ENCODE measurements around the gene TP53TG5.
A peak's percentile ranks its signal among the peaks of the same experiment; 100 is the strongest.

TP53TG5 gene

DNA sequence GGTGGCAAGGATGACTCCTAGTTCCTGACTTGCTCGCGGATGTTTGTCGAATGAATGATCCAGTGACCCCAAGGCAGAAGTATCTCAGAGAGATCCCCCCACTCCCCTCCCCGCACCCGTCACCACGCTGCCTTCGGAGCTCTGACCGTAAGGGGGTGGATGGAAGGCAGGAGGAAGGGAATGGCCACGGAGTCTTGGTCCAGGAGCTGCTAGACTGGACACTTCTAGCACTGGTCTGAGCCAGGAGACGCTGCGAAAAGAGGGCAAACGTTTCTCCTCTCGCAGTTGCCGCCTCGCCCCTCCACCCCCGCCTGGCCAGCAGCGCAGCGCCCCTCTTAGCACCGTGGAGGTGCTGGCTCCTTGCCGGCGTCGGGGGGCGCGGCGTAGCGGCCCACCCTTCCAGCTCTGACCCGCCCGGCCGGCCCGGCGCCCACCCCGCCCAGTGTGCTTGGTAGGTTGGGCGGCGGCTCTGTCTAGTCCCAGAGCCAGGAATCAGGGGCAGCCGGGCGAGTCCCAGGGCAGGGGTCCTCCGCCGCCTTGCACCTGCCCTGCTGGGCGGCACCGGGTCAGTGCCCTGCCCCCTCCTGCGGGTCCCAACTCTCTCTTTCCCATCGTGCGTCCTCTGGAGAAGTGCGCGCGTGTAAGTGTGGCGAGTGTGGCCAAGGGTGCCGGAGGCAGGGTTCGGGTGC, 27.6 kb upstream of the TP53TG5 start:
- DNase-seq (ENCODE audit: low read depth in 2 of 2) = peak in 1 of 2 donors; percentile 8

DNA sequence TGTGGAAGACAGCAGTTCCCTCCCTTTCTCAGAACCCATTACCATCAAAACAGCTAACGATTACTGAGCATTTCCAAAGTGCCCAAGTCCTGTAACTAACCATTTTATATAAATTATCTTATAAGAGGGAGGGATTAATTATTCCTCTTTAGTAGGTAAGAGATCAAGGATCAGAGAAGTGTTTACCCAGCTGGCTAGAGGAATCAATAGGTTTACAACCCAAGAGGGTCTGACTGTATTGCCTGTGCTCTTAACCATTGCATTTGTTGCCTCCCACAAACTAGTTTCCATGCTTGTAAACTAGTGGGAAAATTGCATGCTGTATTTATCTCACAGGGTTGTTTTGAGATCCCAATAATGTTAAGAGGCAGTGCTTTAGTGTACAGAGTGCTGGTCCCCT, 26.3 kb upstream of the TP53TG5 start:
- DNase-seq (ENCODE audit: low read depth in 2 of 2) = no peak

DNA sequence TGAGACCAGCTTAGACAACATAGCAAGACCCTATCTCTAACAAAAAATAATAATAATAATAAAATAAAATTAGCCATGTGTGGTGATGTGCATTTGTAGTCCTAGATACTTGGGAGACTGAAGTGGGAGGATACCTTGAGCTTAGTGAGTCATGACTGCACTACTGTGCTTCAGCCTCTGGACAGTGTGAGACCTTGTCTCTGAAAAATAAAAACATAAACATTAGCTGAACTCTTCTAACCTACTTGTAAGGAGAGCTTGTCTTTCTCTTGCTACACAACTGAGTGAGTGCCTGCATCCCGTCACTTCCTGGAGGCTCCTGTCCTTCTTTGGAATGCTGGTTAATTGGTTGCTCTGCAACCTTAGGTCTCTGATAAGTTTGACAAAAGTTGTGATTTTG, 24.8 kb upstream of the TP53TG5 start:
- DNase-seq (ENCODE audit: low read depth in 2 of 2) = no peak

DNA sequence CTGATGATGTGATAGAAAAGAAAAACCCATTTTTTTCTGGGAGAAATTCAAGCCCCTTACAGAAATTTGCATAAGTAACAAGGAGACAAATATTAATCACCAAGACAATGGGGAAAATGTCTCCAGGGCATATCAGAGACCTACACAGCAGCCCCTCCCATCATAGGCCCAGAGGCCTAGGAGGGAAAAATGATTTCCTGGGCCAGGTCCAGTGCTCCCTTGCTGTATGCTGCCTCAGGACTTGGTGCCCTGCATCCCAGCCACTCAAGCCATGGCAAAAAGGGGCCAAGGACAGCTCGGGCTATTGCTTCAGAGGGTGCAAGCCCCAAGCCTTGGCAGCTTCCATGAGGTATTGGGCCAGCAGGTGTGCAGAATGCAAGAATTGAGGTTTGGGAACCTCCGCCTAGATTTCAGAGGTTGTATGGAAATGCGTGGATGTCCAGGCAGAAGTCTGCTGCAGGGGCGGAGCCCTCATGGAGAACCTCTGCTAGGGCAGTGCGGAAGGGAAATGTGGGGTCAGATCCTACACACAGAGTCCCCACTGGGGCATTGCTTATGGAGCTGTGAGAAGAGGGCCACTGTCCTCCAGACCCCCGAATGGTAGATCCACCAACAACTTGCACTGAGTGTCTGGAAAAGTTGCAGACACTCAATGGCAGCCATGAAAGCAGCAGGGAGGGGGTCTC, 22.4 kb upstream of the TP53TG5 start:
- DNase-seq (ENCODE audit: low read depth in 2 of 2) = no peak

DNA sequence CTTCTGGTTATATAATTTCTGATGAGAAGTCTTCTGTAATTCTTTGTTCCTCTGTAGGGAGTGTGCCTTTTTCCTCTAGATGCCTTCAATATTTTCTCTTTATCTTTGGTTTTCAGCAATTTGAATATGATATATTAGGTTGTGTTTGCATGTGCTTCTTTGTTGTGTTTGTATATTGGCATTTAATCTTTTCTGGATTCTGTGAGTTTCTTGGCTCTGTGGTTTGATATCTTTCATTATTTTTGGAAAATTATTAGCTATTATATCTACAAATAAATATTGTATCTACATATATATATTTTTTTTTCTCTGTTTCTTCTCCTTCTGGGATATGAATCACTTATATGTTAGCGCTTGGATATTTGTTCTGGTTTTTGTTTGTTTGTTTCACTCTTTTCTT, 20.9 kb upstream of the TP53TG5 start:
- DNase-seq (ENCODE audit: low read depth in 2 of 2) = no peak

DNA sequence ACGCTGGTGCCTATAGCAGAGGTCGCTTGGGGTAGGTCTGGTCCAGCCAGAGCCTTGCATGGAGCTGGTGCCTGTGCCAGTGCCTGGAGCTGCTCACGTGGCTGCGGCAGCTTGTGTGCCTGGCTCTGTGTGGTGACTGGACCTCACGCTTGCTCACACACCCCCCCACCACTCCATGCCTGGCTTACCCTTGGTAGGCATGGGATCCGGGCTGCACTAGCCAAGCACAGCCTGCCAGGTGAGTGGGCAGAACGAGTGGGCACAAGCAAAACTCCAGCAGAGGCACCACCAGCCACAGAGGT, 16.9 kb upstream of the TP53TG5 start:
- DNase-seq (ENCODE audit: low read depth in 2 of 2) = no peak

DNA sequence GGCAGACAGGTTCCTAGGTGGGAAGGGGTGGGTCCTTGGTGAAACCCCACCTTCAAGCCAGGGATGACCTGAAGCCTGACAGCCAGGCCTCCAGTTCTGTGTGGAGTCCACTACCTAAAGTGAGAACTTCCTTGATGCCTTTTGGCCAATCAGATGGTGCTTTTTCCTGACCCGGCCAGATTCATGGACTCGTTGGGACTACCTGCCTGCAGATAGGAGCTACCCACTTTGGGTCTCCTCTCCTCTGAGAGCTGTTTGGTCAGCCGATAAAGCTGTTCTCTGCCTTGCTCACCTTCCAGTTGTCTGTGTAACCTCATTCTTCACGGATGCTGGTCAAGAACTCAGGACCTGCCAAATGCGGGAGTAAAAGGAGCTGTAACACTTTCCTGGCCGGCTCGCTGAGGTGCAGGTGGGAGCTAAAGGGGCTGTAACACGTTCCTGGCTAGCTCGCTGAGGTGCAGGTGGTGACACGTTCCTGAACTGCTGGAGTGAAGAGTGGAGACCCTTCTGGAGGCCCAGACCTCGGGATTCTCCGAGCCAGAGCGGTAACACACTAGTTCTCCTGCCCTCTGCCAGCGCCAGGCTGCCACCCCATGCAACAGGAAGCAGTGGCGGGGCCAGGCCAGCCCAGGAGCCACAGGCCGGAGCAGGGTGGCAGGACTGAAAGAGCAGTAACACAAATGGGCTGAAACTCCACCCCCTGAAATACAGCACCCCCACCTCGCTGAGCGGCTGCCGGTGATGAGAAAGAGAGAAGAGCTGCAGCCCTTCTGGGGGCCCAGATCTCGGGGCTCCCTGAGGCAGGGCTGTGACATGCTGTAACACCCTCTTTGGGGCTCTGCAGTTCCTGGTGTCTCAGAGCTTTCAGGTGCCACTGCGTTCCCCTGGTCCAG, 16.3 kb upstream of the TP53TG5 start:
- no peak for DNase-seq (ENCODE audit: low read depth in 2 of 2)

DNA sequence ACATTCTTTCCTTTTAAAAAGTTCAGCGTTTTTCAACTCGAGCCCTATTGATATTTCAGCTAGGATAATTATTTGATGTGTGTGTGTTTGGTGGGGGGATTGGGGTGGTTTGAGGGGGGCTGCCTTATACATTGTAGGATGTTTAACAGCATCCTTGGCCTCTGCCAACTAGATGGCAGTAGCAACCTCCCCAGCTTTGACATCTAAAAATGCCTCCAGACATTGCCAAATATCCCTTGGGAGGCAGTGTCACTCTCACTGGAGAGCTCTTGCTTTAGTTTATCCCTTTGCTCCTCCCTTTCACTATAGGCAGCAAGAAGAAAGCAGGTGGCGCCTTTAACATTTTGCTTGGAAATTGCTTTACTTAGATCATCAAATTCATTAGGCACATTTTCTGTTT, 14.6 kb upstream of the TP53TG5 start:
- no peak for DNase-seq (ENCODE audit: low read depth in 2 of 2)

DNA sequence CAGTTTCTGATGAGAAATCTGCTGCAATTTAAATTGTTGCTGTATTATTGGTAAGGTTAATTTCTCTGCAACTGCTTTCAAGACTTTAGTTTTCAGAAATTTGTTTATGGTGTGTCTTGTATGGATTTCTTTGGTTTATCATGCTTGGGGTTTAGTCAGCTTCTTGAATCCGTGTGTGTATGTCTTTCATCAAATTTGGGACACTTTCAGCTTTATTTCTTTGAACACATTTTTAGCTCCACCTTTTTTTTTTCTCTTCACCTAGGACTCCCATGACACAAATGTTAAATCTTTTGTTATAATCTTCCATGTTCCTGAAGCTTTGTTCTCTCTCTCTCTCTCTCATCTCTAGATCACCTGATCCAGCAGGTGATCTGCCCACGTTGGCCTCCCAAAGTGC, 13.4 kb upstream of the TP53TG5 start:
- no peak for DNase-seq (ENCODE audit: low read depth in 2 of 2)

DNA sequence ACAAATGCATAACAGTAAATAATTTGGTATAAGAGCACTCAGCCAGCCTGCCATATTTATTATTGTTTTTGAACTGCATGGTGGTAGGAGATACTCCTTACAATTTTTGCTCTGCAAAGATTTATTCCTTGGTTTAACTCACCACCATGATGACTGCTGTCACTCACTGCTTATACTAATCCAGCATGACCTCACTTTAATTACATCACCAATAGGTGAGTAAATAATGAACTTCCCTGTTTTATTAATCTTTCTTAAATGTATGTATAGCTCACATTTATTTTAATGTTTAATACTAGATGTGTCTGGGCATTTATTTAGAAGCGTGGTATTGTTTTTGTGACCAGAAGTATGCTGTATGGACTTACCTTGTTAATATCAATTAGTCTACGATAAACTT, 12.8 kb upstream of the TP53TG5 start:
- DNase-seq (ENCODE audit: low read depth in 2 of 2) = no peak

DNA sequence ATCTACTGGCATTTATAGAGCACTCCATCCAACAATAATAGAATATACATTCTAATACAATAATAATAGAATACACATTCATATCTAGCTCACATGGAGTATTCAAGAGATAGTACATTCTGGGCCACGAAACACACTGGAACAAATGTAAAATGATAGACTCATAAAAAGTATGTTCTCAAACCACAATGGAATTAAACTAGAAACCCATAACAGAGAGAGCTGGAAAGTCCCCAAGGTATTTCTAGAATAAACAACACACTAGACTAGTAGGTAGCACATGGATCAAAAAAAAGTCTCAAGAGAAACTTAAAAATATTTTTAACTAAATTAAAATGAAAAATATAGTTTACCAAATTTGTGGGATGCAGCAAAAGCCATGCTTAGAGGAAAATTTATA, 9.1 kb upstream of the TP53TG5 start:
- DNase-seq (ENCODE audit: low read depth in 2 of 2) = no peak

DNA sequence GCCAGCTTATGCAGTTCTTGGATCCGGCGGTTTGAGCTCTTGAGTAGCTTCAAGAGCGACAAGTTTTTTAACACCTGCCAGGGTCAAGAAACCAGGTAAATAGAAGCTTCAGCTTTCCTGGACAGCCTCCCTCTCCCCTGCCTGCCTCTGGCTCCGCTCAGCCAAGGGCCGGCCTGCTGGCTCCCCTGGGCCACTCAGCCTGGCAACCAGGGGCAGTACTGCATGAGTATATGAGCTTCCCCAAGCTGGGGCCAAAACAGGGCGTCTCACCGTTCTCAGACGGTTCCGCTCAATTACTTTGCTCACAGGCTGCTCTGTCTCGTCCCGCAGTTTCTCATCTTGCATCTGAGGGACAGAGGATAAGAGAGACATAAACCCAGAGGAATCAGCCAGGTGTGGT, 856 bp downstream of the TP53TG5 start:
- no peak for DNase-seq (ENCODE audit: low read depth in 2 of 2)

DNA sequence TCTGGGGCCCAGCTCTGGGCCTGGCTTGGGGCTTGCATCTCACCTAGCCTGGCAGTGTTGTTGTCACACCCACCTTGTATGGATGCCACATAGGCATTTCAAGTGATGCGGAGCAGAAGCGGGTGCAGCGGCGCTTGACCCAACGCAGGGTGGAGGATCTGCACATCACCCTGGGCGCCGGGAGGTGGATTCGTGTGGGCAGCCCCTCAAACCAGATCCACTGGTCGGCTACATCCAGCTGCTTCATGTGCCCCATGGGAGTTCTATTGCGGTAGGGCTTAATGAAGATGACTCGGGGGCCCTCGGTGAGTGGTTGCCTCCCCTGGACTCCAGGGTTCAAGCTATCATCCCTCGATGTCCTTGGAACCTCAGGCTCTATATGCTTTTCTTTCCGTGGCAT, 3.2 kb downstream of the TP53TG5 start:
- DNase-seq (ENCODE audit: low read depth in 2 of 2) = no peak

DNA sequence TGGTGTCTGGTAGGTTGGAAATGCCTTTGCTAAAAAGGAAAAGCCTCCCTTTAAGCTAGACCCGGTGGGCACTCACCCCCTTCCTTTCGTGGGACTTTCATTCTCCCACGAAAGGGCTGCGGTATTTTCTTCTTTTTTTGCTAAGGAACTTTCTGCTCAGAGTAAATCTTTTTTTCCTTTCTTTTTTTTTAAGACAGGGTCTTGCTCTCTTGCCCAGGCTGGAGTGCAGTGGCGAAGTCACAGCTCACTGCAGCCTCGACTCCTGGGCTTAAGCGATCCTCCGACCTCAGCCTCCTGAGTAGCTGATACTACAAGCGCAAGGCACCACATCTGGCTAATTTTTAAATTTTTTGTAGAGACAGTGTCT, 4.0 kb downstream of the TP53TG5 start:
- no peak for DNase-seq (ENCODE audit: low read depth in 2 of 2)

DNA sequence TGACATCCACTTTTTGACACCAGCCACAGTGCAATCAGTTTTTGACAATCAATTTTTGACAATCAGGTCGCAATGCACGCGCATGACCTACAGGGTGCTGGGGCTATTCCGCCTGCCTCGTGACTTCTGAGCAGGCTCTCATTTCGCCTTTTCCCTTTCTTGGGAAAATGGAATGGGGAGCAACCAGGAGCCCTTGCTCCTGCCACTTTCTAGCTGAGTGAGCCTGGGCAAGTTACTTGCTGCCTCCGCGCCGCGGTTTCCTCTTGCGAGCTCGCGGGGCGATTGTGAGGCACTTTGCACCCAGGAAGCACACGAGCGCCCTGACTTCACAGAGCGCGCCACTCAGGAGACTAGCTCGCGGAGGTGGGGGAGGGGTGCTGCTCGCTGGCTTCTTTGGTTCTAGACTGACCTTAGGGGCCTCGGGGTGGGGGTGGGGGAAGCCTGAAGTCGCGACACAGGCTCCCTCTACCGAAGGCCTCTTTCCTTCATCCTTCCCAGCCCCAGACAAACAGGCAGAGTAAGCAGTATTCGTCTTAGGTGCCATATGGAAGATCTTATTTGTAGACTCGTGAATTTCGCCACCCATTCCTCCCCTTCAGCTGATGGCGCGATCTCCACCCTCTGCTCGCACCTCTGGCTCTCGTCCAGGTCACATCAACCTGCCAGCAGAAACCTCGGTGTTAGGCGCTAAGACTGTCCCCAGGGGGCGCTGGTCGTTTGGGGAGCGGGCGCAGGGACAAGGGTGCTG, 4.6 kb downstream of the TP53TG5 start:
- peak; percentile 79 to 81 for DNase-seq (ENCODE audit: low read depth in 2 of 2)

DNA sequence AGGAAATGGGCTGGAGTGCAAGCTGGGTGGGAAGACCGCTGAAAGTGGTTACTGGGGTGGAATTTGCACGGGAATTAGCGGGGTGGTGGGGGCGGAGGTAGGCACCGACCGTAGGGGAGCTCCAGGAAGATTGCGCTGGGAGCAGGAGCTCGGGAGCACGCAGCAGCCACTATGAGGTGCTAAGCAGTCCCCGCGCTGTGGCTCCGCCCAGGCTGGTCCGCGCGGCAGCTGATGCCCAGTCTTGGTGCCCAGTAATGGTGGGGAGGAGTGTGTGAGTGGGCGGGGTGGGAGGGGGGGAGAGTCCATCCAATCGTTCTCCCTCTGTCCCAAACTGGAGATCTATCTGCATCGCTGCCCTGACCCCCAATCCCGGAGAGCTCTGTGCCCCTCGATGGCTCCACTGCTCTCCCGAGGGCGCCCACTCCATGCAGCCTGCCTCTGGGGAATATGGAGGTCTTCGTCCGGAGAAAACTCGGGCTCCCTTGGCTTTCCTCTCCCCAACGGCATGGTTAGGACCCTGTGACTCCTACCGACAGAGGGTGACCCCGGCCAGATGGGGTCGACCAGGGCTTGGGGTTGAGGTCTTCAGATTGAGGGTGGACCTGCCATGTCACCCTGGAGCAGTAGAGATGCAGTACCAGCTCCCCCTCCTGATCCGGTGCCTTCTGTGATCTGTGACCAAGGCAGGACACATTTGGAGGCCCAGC, 5.3 kb downstream of the TP53TG5 start:
- DNase-seq (ENCODE audit: low read depth in 2 of 2) = no peak

DNA sequence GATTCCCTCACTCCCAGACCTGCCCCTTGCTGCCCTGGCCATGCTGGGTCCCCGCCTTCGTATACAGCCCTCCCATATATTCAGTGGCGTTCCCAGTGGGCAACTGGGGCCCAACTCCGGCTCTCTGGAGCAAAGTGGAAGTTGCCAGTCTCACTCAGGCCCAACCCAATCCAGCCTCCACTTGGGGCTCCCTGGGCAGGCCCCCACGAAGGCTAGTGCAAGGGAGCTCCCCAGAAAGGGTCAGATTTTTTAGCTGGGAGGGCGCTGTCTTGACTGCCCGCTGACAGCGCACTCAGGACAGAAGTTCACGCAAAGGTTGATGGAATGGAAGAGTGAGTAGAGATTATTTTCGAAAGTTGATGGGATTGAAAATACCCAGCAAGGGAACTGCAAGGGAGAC, 5.9 kb downstream of the TP53TG5 start:
- DNase-seq (ENCODE audit: low read depth in 2 of 2) = no peak

DNA sequence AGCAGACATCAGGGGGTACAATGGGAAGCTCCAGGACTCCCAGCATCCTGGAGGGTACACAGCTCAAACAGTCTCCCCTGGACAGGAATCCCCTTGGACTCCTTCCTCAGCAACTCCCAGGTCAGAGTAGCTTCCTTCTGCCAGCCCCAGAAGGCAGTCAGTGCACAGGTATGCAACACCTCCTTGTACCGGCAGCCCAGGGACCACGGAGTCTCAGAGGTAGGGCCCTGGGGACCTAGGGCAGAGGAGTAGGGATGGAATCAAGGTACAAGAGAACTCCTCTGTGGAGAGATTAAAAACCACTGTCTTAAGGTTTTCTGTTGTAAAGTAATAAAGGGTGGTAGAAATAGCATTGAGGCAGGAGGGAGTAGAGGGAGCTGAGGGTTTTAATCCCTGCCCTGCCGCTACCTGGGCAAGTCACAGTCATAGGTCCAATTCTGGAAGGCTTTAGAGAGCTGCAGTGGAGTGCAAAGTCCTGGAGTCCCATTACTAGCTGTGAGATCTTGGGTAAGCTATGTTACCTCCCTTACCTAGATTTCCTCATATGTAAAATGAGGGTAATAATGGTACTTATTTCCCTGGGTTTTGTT, 7.5 kb downstream of the TP53TG5 start:
- no peak for DNase-seq (ENCODE audit: low read depth in 2 of 2)

DNA sequence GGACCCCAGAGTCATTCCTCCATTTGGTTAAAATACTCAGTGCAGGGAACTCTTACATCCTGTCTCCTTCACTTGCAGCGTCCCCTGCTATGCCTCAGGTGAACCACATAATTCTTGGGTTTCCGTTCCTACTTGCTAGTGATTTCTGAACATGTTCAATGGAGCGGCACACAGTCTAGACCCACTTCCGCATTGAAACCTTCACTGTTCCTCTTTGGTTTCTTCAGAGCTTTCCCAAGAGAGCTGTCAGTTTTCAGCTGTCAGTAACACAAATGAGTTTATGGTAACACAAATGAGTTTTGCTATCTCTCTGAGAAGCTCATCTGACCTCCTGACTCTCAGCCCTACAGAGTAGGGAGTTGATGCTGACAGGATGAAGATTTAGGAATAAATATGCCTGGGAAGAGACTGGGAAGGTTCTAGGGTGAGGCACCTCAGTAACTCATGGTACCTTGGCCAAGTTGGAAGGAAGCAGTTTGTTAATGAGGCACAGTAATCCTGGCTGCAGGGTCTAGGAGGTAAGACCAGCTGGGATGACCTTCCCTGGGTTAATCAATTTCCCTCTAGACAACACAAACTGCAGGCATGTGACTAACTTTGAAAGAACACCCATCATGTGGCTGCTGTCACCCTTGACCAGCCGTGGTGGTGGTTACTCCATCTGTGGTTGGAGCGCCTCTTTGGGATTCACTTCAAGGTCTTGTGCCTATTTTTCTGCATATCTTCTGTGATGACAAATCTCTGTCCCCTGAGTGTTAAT, 9.7 kb downstream of the TP53TG5 start:
- no peak for DNase-seq (ENCODE audit: low read depth in 2 of 2)

DNA sequence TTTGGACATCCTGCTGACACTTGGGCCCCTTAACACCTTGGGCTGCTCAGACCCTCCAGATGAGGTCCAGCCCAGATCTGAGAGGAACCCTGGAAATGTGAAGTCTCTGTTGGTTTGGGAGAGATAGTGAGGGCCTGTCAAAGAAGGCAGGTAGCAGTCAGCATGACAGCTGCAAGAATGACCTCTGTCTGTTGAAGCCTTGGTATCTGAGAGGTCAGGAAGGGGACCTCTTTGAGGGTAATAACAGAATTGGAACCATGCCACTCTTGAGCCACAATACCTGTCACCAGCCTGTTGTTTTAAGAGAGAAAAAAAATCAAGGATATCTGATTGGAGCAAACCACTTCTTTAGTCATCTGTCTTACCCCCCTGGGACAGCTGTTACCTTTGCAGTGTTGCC, 11.0 kb downstream of the TP53TG5 start:
- no peak for DNase-seq (ENCODE audit: low read depth in 2 of 2)

DNA sequence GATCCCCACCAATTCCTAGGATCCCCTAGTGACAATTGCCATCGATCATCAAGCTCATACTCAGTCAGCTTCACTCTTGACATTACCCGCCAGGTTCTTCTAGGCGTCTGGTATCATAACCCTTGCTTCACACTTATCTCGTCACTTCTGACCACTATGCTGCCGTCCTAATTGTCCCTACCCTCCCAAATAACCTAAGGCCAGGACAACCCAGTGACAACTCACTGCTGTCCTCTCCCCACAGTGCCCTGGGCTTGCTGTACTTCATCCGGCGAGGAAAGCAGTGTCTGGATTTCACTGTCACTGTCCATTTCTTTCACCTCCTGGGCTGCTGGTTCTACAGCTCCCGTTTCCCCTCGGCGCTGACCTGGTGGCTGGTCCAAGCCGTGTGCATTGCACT, 11.5 kb downstream of the TP53TG5 start:
- no peak for DNase-seq (ENCODE audit: low read depth in 2 of 2)

All from stimulated activated CD8-positive, alpha-beta memory T cell treated with anti-CD3 and anti-CD28 coated beads, Interleukin-7, amount 100 ng/mL, for 4 hours (primary cell).